Ishikawa (cell line): ENCODE results near the gene STEEP1.

ENCODE experiments used
- CEBPB ChIP-seq: IDR thresholded peaks from 2 replicates; pipeline ENCODE4 v1.6.1; 2012
- CREB1 ChIP-seq: IDR thresholded peaks from 2 replicates; pipeline ENCODE4 v1.6.1; 2012; ENCODE audit warnings: low read depth
- EGR1 ChIP-seq: IDR thresholded peaks from 2 replicates; pipeline ENCODE4 v1.6.1; 2012
- EP300 ChIP-seq: IDR thresholded peaks from 2 replicates; pipeline ENCODE4 v1.6.1; 2012; ENCODE audit warnings: borderline replicate concordance
- FOXM1 ChIP-seq: IDR thresholded peaks from 2 replicates; pipeline ENCODE4 v1.6.1; 2012; ENCODE audit warnings: low read depth, borderline replicate concordance
- MAX ChIP-seq: IDR thresholded peaks from 2 replicates; pipeline ENCODE4 v1.6.1; 2012
- NFIC ChIP-seq: IDR thresholded peaks from 2 replicates; pipeline ENCODE4 v1.6.1; 2012
- RAD21 ChIP-seq: IDR thresholded peaks from 2 replicates; pipeline ENCODE4 v1.6.1; 2012; ENCODE audit warnings: low read depth
- REST ChIP-seq: IDR thresholded peaks from 2 replicates; pipeline ENCODE4 v1.6.1; 2012; ENCODE audit warnings: low read depth, mild to moderate bottlenecking
- TAF1 ChIP-seq: IDR thresholded peaks from 2 replicates; pipeline ENCODE4 v1.6.1; 2012; ENCODE audit warnings: low read depth, mild to moderate bottlenecking
- TCF12 ChIP-seq: IDR thresholded peaks from 2 replicates; pipeline ENCODE4 v1.6.1; 2012; ENCODE audit warnings: low read depth
- TEAD4 ChIP-seq: IDR thresholded peaks from 2 replicates; pipeline ENCODE4 v1.6.1; 2012
- USF1 ChIP-seq: IDR thresholded peaks from 2 replicates; pipeline ENCODE4 v1.6.1; 2012
- YY1 ChIP-seq: IDR thresholded peaks from 2 replicates; pipeline ENCODE4 v1.6.1; 2012; ENCODE audit warnings: low read depth
- ZBTB7A ChIP-seq: IDR thresholded peaks from 2 replicates; pipeline ENCODE4 v1.6.1; 2012; ENCODE audit warnings: low read depth

STEEP1 gene

GRCh38 chrX:119529345-119530276 lies 35.6 kb downstream of the STEEP1 start:
- TF ChIP-seq TCF12 (no peak), RAD21 (no peak), NFIC (no peak), ZBTB7A (no peak), EGR1 (no peak), YY1 (no peak), MAX (no peak), USF1 (no peak), CEBPB (no peak), FOXM1 (no peak), REST (no peak), CREB1 (no peak), EP300 (no peak), TAF1 (no peak)

GRCh38 chrX:119523664-119524184 lies 41.5 kb downstream of the STEEP1 start:
- no peak for TF ChIP-seq MAX

- TF ChIP-seq TCF12 (no peak), USF1 (no peak), TEAD4 (no peak), ZBTB7A (no peak), TAF1 (no peak), CEBPB (no peak), FOXM1 (no peak)
Measured at GRCh38 chrX:119521246-119521645, 44.0 kb downstream of the STEEP1 start.

GRCh38 chrX:119518371-119518770 lies 46.8 kb downstream of the STEEP1 start:
- TF ChIP-seq REST (no peak), USF1 (no peak), EP300 (no peak), FOXM1 (no peak), RAD21 (no peak), MAX (no peak)

GRCh38 chrX:119516157-119516702 lies 49.0 kb downstream of the STEEP1 start:
- TF ChIP-seq RAD21 (peak; percentile 79), TAF1 (no peak)
